NCI-H2196 (cell line): ENCODE results near the gene PHKA2.
"Not testable (repeated sequence)": the region's sequence is repeated elsewhere in the genome, so short reads cannot be mapped to it uniquely, and the experiment has no call there.

Source experiments
- DNase-seq: peaks from one replicate; lab custom pipeline; 2025; ENCODE audit not compliant: unreplicated experiment; lab: John Stamatoyannopoulos, UW

The PHKA2 gene

GRCh38 chrX:18871161-18871890, 112.6 kb downstream of the PHKA2 start:
- DNase-seq: no peak

DNA sequence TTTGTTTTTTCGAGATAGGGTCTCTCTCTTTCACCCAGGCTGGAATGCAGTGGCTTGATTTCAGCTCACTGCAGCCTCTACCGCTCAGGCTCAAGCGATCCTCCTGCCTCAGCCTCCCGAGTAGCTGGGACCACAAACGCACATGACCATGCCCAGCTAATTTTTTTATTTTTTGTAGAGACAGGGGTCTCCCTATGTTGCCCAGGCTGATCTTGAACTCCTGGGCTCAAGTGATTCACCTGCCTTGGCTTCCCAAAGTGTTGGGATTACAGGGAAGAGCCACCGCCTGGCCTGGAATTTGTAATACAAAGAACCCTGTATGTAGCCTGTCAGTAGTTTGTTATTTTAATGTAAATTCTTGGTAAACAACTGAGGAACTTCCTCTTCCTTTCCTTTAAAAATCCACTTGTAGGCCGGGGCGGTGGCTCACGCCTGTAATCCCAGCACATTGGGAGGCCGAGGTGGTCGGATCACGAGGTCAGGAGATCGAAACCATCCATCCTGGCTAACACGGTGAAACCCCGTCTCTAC, 119.5 kb downstream of the PHKA2 start:
- no peak for DNase-seq

GRCh38 chrX:18861511-18861910, 122.4 kb downstream of the PHKA2 start:
- DNase-seq: no peak

DNA sequence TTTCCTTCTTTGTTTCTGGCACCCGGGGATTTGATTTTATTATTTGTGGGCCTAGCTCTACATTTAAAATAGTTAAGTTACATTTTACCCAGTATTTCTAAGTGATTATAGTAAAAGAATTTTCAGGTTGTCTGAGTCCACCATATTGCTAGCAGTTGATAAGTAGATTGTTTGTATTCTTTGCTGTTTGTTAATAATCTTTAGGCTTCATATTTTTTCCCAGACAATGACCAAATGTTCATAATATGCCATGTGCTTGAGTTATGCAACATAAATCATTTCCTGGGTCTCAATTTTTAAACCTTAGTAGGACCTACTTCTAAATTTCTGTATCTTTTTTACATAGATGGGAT, 127.3 kb downstream of the PHKA2 start:
- no peak for DNase-seq

GRCh38 chrX:18855919-18856644, 127.8 kb downstream of the PHKA2 start:
- no peak for DNase-seq

DNA sequence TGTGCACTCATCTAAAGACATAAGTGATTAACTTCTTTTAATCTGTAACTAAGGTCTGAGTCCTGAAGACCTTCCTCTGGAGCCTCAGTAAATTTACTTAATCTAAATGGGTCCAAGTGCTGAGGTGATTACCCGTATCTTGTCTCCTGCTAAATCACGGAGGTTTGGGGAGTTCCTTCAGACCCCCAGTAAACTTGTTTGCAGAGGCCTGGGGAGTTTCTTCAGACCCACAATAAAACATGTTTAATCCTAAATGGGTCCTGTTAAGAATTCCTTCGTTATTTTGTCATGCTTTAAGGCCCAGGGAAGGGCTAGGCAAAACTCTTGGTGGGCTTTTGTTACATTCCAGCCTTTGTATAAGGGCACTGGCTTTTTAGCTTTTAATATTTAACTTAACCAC, 136.0 kb downstream of the PHKA2 start:
- DNase-seq: not testable (repeated sequence)
